AG04449 (cell line): ENCODE results near the gene NNAT.

Experiments
- CTCF ChIA-PET: fragments of 350-600 bp; formaldehyde crosslinking; extraction: SDS; loops from one replicate; lab custom pipeline; 2021; ENCODE audit warnings: antibody characterized with exemption; lab: Yijun Ruan, JAX
- POLR2A ChIA-PET: fragments of 400-600, 350-600 bp; formaldehyde crosslinking; extraction: SDS; loops from one replicate; lab custom pipeline; 2020; ENCODE audit warnings: antibody characterized with exemption, inconsistent platforms; lab: Yijun Ruan, JAX
- DNase-seq: peaks from one replicate; pipeline ENCODE4 v3.0.0-alpha.2; 2010; ENCODE audit warnings: low read depth, low spot score
- H3K4me3 ChIP-seq: 2 replicates; pipeline ENCODE4 v1.5.1; 2011; ENCODE audit warnings: low read depth, mild to moderate bottlenecking, control low read depth, low read length
- TF ChIP-seq, protein P1 (sequence below): IDR thresholded peaks from one replicate; pipeline ENCODE4 v1.5.1; 2011; ENCODE audit warnings: mild to moderate bottlenecking, moderate library complexity, low read length, control low read depth, inconsistent platforms; ENCODE audit not compliant: insufficient read depth; ENCODE audit errors: missing control alignments

NNAT gene

DNA sequence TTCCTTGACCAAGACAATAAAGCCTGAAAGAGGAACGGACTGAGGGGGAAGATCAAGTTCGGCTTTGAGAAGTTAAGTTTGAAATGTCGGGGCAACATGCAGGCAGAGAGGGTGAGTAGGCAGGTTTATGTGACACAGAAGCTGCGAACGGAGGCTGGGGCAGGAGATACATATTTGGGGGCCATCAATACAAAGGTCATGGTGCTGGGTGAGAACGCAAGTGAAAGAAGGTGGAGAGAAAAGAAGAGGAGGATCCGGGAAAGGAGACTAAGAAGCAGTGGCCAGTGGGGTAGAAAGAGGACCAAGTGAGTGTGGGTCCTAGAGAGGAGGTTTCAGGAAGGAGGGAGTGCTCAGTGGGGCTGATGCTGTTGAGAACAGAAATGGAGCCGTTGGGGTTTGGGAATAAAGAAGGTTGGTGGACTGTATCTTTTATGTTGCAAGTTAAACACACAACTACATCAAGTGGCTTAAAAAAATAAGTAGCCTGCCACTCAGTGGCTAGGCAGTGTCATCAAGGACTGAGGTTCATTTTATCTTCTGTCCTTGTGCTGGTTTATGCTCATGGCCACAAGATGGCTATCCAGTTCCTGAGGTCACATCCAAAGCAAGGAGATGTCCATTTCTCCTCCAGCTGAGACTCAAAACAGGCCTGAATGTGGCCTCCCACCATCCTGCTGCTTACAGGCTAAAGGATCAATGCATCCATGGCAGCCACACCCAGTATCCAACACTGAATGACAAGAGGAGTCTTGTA lies 8.3 kb downstream of the NNAT start:
- POLR2A ChIA-PET: no interaction called here
- CTCF ChIA-PET: interaction anchor here (1.0 to 12.9 kb wide), 7 partner anchors 9 to 333 kb away, joined by 4 to 283 read pairs (median 5); no protein-coding TSS in a partner anchor
- no peak overlapping the region for H3K4me3 ChIP-seq
- DNase-seq: no peak
- TF ChIP-seq, protein P1, sequence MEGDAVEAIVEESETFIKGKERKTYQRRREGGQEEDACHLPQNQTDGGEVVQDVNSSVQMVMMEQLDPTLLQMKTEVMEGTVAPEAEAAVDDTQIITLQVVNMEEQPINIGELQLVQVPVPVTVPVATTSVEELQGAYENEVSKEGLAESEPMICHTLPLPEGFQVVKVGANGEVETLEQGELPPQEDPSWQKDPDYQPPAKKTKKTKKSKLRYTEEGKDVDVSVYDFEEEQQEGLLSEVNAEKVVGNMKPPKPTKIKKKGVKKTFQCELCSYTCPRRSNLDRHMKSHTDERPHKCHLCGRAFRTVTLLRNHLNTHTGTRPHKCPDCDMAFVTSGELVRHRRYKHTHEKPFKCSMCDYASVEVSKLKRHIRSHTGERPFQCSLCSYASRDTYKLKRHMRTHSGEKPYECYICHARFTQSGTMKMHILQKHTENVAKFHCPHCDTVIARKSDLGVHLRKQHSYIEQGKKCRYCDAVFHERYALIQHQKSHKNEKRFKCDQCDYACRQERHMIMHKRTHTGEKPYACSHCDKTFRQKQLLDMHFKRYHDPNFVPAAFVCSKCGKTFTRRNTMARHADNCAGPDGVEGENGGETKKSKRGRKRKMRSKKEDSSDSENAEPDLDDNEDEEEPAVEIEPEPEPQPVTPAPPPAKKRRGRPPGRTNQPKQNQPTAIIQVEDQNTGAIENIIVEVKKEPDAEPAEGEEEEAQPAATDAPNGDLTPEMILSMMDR: no peak

DNA sequence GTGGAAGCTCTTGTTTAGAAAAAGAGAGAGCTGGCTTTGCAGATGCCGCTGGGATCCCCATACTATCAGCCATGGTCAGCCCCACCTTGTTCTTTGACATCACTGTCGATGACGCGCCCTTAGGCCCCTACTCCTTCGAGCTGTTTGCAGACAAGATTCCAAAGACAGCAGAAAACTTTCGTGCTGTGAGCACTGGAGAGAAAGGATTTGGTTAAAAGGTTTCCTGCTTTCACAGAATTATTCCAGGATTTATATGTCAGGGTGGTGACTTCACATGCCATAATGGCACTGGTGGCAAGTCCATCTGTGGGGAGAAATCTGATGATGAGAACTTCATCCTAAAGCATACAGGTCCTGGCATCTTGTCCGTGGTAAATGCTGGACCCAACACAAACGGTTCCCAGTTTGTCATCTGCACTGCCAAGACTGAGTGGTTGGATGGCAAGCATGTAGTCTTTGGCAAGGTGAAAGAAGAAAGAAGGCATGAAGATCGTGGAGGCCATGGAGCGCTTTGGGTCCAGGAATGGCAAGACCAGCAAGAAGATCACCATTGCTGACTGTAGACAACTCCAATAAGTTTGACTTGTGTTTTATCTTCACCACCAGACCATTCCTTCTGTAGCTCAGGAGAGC lies 9.0 kb downstream of the NNAT start:
- ChIA-PET POLR2A (no interaction called here), CTCF (interaction anchor here (1.0 to 12.9 kb wide), 9 partner anchors 8 to 334 kb away, joined by 3 to 283 read pairs (median 5); no protein-coding TSS in a partner anchor)
- TF ChIP-seq, protein P1: no peak
- H3K4me3 ChIP-seq: no peak overlapping the region
- DNase-seq: no peak

DNA sequence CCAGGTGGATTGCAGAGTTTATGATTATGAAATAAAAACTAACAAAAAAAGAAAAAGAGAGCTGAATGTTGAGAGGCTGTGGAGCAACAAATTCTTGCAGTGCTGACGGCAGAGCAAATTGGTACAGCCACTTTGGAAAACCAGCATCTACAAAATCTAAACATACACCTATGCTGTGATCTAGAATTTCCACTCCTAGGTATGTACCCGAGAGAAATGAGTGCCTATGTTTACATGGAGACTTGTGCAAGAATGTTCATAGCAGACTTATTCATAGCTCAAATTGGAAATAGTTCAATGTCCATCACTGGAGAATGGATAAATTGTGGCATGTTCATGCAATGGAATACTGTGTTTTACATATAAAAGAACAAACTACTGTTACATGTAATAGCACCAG lies 9.6 kb downstream of the NNAT start:
- POLR2A ChIA-PET: no interaction called here
- TF ChIP-seq, protein P1: no peak
- H3K4me3 ChIP-seq: no peak overlapping the region
- no peak for DNase-seq
- CTCF ChIA-PET: interaction anchor here (1.1 to 12.9 kb wide), 9 partner anchors 13 to 334 kb away, joined by 3 to 283 read pairs (median 4); no protein-coding TSS in a partner anchor

GRCh38 chr20:37531856-37532255 lies 10.8 kb downstream of the NNAT start:
- ChIA-PET POLR2A (interaction anchor here (0.9 kb wide), 1 partner anchor 26 kb away, joined by 3 read pairs; no protein-coding TSS in a partner anchor), CTCF (interaction anchor here (0.9 to 12.9 kb wide), 4 partner anchors 208 to 335 kb away, joined by 3 to 283 read pairs (median 119); no protein-coding TSS in a partner anchor)
- H3K4me3 ChIP-seq: no peak overlapping the region
- no peak for DNase-seq
- TF ChIP-seq, protein P1: no peak

- CTCF ChIA-PET: interaction anchor here (0.6 to 12.9 kb wide), 22 partner anchors 8 to 584 kb away, joined by 3 to 283 read pairs (median 4); partner anchors contain the start of gene GHRH
- POLR2A ChIA-PET: no interaction called here
- TF ChIP-seq, protein P1: no peak
- H3K4me3 ChIP-seq: no peak overlapping the region
- no peak for DNase-seq
Observed at GRCh38 chr20:37533154-37533715, 12.2 kb downstream of the NNAT start.
